Neural progenitor cell (in vitro differentiated cells): ENCODE measurements around the gene TRH. TPM values are rescaled to one million over a fixed set of nuclear protein-coding genes. Genes with fewer than 3 reads are reported as not detected.

Experiments
- DNase-seq: peaks from one replicate; pipeline ENCODE4 v3.0.0-alpha.2; 2016; ENCODE audit warnings: low spot score
- H2AFZ ChIP-seq: fragments of 200-600 bp; sonication (generic); replicated peaks from 2 replicates; pipeline ENCODE4 v1.6.1; 2016; ENCODE audit warnings: antibody characterized with exemption
- H3F3A ChIP-seq: fragments of 200-600 bp; sonication (generic); 2 replicates; pipeline ENCODE4 v1.6.1; 2016; ENCODE audit warnings: antibody characterized with exemption, low read depth
- H3K27ac ChIP-seq: fragments of 200-600 bp; sonication (generic); 2 replicates; pipeline ENCODE4 v1.5.1; 2016; ENCODE audit warnings: mild to moderate bottlenecking
- H3K27me3 ChIP-seq: fragments of 200-600 bp; sonication (generic); 2 replicates; pipeline ENCODE4 v1.6.1; 2016; ENCODE audit warnings: mild to moderate bottlenecking, moderate library complexity
- H3K36me3 ChIP-seq: fragments of 200-600 bp; sonication (generic); 2 replicates; pipeline ENCODE4 v1.5.1; 2016
- H3K4me1 ChIP-seq: fragments of 200-600 bp; sonication (generic); 2 replicates; pipeline ENCODE4 v1.6.1; 2016; ENCODE audit warnings: mixed run types
- H3K4me2 ChIP-seq: fragments of 200-600 bp; sonication (generic); 2 replicates; pipeline ENCODE4 v1.6.1; 2016
- H3K4me3 ChIP-seq: fragments of 200-600 bp; sonication (generic); 2 replicates; pipeline ENCODE4 v1.5.1; 2016
- H3K79me2 ChIP-seq: fragments of 200-600 bp; sonication (generic); 2 replicates; pipeline ENCODE4 v1.6.1; 2016; ENCODE audit warnings: low read depth
- H3K9ac ChIP-seq: fragments of 200-600 bp; sonication (generic); 2 replicates; pipeline ENCODE4 v1.6.1; 2016
- H3K9me3 ChIP-seq: fragments of 200-600 bp; sonication (generic); 2 replicates; pipeline ENCODE4 v1.5.1; 2016; ENCODE audit warnings: low read depth
- H4K20me1 ChIP-seq: fragments of 200-600 bp; sonication (generic); 2 replicates; pipeline ENCODE4 v1.6.1; 2016; ENCODE audit warnings: low read depth
- H3K27ac Mint-ChIP-seq: 3 replicates; pipeline ENCODE4 v1.8.0; 2021; ENCODE audit warnings: mixed read lengths
- H3K27me3 Mint-ChIP-seq: 2 replicates; pipeline ENCODE4 v1.8.0; 2022; ENCODE audit warnings: low read depth, mild to moderate bottlenecking, inconsistent platforms, moderate library complexity, mixed read lengths; ENCODE audit not compliant: insufficient read depth
- H3K36me3 Mint-ChIP-seq: 3 replicates; pipeline ENCODE4 v1.8.0; 2021; ENCODE audit warnings: mixed read lengths
- H3K4me1 Mint-ChIP-seq: 3 replicates; pipeline ENCODE4 v1.8.0; 2021; ENCODE audit warnings: mixed read lengths
- H3K4me3 Mint-ChIP-seq: 3 replicates; pipeline ENCODE4 v1.8.0; 2021; ENCODE audit warnings: mild to moderate bottlenecking, moderate library complexity, mixed read lengths
- H3K9me3 Mint-ChIP-seq: 3 replicates; pipeline ENCODE4 v1.8.0; 2020; ENCODE audit warnings: mixed read lengths
- EZH2 ChIP-seq: fragments of 200-600 bp; sonication (generic); IDR thresholded peaks from 2 replicates; pipeline ENCODE4 v1.6.1; 2017; ENCODE audit warnings: antibody characterized with exemption, mild to moderate bottlenecking, moderate library complexity
- EZH2phosphoT487 ChIP-seq: fragments of 200-600 bp; sonication (generic); IDR thresholded peaks from 2 replicates; pipeline ENCODE4 v1.6.1; 2017; ENCODE audit warnings: antibody characterized with exemption
- total RNA-seq: library from RNA; depleted of rRNA; stranded (reverse); fragments of >200 nt; gene quantifications from 2 replicates; pipeline ENCODE4 v1.2.3, GENCODE V29; 2015; ENCODE audit warnings: low replicate concordance
- TF ChIP-seq, protein P1 (sequence below): fragments of 200-600 bp; sonication (generic); IDR thresholded peaks from 2 replicates; pipeline ENCODE4 v1.5.1; 2017; ENCODE audit warnings: antibody characterized with exemption, mild to moderate bottlenecking

TRH gene
- total RNA-seq, 1 donor from 2014 or later = not detected

DNA sequence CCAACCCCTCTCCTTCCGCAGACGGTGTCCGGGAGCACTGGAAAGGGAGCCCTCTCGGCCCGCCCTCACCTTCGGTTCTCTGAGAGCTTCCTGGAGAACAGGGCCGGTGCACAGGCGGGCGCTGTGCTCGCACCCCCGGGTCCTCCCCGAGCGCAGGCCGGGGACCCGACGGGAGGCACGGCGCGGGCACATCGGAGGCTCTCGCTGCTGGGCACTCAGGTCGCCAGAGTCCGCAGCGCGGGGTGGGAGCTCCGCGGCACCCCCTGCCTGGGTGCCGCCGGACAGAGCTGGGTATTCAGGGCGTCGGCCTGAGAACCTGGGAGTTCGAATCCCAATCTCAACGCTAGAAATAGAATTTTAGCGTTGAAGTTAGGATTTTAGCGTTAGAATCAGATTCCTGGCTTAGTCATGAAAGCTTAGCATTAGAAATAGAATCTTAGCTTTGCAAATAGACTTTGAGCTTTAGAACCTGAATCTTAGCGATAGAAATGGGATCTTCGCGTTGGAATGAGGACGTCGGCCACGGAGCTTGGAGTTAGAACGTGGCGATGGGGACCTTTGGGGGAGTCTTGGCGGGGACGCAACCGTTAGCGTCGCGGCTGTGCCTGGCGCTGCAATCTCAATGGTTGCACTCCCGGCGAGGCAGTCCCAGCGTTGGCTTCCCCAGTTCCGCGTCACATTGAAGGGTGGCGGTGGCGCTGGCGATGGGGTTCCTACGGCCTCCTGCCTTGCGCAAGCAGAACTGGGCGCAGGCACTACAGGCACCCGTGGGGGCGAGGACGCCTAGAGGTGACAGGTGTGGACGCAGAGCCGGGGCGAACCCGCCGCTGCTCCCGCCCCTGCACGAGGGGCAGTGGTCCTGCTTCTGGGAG, 549 bp downstream of the TRH start:
- TF ChIP-seq, protein P1, sequence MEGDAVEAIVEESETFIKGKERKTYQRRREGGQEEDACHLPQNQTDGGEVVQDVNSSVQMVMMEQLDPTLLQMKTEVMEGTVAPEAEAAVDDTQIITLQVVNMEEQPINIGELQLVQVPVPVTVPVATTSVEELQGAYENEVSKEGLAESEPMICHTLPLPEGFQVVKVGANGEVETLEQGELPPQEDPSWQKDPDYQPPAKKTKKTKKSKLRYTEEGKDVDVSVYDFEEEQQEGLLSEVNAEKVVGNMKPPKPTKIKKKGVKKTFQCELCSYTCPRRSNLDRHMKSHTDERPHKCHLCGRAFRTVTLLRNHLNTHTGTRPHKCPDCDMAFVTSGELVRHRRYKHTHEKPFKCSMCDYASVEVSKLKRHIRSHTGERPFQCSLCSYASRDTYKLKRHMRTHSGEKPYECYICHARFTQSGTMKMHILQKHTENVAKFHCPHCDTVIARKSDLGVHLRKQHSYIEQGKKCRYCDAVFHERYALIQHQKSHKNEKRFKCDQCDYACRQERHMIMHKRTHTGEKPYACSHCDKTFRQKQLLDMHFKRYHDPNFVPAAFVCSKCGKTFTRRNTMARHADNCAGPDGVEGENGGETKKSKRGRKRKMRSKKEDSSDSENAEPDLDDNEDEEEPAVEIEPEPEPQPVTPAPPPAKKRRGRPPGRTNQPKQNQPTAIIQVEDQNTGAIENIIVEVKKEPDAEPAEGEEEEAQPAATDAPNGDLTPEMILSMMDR = no peak
- TF ChIP-seq EZH2phosphoT487 = peak; percentile 92
- TF ChIP-seq EZH2 = peak; percentile 99
- peak; percentile 38 for DNase-seq

DNA sequence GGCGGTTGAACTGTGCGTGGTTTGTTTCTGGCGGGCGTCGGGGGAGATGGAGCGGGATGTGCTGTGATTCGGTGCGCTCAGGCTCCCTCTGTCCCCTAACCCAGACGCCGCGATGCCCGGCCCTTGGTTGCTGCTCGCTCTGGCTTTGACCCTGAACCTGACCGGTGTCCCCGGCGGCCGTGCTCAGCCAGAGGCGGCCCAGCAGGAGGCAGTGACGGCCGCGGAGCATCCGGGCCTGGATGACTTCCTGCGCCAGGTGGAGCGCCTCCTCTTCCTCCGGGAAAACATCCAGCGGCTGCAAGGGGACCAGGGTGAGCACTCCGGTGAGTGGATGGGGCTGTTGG, 1.2 kb downstream of the TRH start:
- Mint-ChIP-seq H3K36me3 (no peaks in the 10 kb centered on the region), H3K9me3 (no peaks in the 10 kb centered on the region), H3K4me1 (peaks cover 28% of the 10 kb centered on the region), H3K27me3 (peaks cover 68% of the 10 kb centered on the region), H3K27ac (no peak overlapping the region), H3K4me3 (peak overlapping the region; percentile 80)
- TF ChIP-seq, protein P1 = no peak
- TF ChIP-seq EZH2phosphoT487 = peak; percentile 71
- TF ChIP-seq EZH2 = peak; percentile 87
- Histone ChIP-seq H3K27me3 (peaks cover 100% of the 10 kb centered on the region), H3K4me2 (peak overlapping the region; percentile 91), H3K4me1 (peaks cover 11% of the 10 kb centered on the region), H3F3A (peaks cover 16% of the 10 kb centered on the region), H2AFZ (no peak overlapping the region), H3K9me3 (no peaks in the 10 kb centered on the region), H3K27ac (no peak overlapping the region), H3K9ac (no peak overlapping the region), H3K79me2 (no peaks in the 10 kb centered on the region), H3K36me3 (no peaks in the 10 kb centered on the region), H3K4me3 (peak overlapping the region; percentile 52), H4K20me1 (peaks cover 22% of the 10 kb centered on the region)
- no peak for DNase-seq

More for the DNA sequence above, 549 bp downstream of the TRH start:
- H3K9ac ChIP-seq = no peak overlapping the region
- no peak overlapping the region for H3K27ac ChIP-seq
- peaks cover 15% of the 10 kb centered on the region for H3K4me1 ChIP-seq
- peaks cover 34% of the 10 kb centered on the region for H3K4me1 Mint-ChIP-seq
- no peaks in the 10 kb centered on the region for H3K36me3 Mint-ChIP-seq
- H3F3A ChIP-seq = peaks cover 18% of the 10 kb centered on the region
- H3K27me3 Mint-ChIP-seq = peaks cover 65% of the 10 kb centered on the region
- peak overlapping the region; percentile 80 for H3K4me3 Mint-ChIP-seq
- H3K4me3 ChIP-seq = peak overlapping the region; percentile 52
- H3K9me3 ChIP-seq = no peaks in the 10 kb centered on the region
- H4K20me1 ChIP-seq = peaks cover 22% of the 10 kb centered on the region
- H3K27ac Mint-ChIP-seq = no peak overlapping the region
- no peaks in the 10 kb centered on the region for H3K36me3 ChIP-seq
- H3K9me3 Mint-ChIP-seq = no peaks in the 10 kb centered on the region
- H3K79me2 ChIP-seq = no peaks in the 10 kb centered on the region
- peak overlapping the region; percentile 92 for H2AFZ ChIP-seq
- H3K27me3 ChIP-seq = peaks cover 100% of the 10 kb centered on the region
- peak overlapping the region; percentile 91 for H3K4me2 ChIP-seq

GRCh38 chr3:129976286-129976685, 1.8 kb downstream of the TRH start:
- Histone ChIP-seq H3K4me1 (peaks cover 5% of the 10 kb centered on the region), H3F3A (peaks cover 10% of the 10 kb centered on the region), H3K27me3 (peaks cover 100% of the 10 kb centered on the region), H2AFZ (no peak overlapping the region), H3K36me3 (no peaks in the 10 kb centered on the region), H3K79me2 (no peaks in the 10 kb centered on the region), H3K4me3 (no peak overlapping the region), H4K20me1 (peaks cover 22% of the 10 kb centered on the region), H3K27ac (no peak overlapping the region), H3K4me2 (no peak overlapping the region), H3K9ac (no peak overlapping the region), H3K9me3 (no peaks in the 10 kb centered on the region)
- peaks cover 22% of the 10 kb centered on the region for H3K4me1 Mint-ChIP-seq
- H3K9me3 Mint-ChIP-seq = no peaks in the 10 kb centered on the region
- H3K27ac Mint-ChIP-seq = no peak overlapping the region
- peaks cover 68% of the 10 kb centered on the region for H3K27me3 Mint-ChIP-seq
- DNase-seq = no peak
- no peaks in the 10 kb centered on the region for H3K36me3 Mint-ChIP-seq
- H3K4me3 Mint-ChIP-seq = peak overlapping the region; percentile 80
- TF ChIP-seq EZH2 (no peak), EZH2phosphoT487 (no peak)
- TF ChIP-seq, protein P1 = no peak
